Hindlimb muscle (tissue), 1 donor: ENCODE results near the gene DCST2. TPM values are rescaled to one million over a fixed set of nuclear protein-coding genes. Genes with fewer than 3 reads are reported as not detected.

ENCODE experiments used
- DNase-seq: peaks from one replicate; pipeline ENCODE4 v3.0.0-alpha.2; 2013
- polyA plus RNA-seq: library from polyadenylated mRNA; unstranded; fragments of 120-200 nt; gene quantifications from one replicate; pipeline ENCODE4 v1.2.1, GENCODE V29; 2013; ENCODE audit not compliant: insufficient read length

DCST2 gene
- polyA plus RNA-seq, 1 donor, result 2.1 TPM

- DNase-seq, result no peak
Observed at GRCh38 chr1:155026154-155026553, 7.4 kb downstream of the DCST2 start.

DNA sequence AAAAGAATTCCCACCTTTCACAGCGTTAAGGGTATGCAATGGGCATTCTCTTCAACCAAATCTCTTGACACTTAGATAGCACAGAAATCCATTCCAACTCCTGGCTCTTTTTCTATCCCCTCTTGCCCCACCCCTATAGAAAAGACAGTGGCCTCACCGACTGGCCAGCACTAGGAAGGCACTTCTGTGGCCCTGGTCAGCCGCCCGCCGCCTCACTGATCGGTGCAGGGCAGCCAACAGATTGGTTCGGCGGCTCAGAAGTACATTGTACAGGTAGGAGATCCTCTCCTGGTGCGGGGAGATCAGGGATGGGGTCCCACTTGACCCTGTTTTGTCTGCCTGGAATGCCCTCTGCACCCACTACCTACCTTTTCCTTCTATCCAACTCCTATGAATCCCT is 9.3 kb downstream of the DCST2 start:
- DNase-seq, result no peak

- DNase-seq, result no peak
Observed at GRCh38 chr1:155023627-155024026, 10.0 kb downstream of the DCST2 start.

DNA sequence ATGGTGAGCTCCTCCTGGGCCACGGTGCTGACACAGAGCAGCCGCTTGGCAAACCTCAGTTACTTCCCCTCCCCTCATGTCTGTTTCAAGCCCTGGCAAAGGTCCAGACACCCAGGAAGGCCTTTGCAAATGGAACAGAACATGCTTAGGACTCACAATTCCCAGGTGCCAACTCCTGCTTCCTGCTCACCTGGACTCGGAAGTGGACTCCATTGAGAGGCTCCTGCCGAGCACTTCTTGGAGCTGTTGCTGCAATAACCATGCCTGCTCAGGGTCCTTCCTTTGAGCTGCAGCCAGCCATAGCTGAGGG is 10.7 kb downstream of the DCST2 start:
- DNase-seq, result no peak

DNA sequence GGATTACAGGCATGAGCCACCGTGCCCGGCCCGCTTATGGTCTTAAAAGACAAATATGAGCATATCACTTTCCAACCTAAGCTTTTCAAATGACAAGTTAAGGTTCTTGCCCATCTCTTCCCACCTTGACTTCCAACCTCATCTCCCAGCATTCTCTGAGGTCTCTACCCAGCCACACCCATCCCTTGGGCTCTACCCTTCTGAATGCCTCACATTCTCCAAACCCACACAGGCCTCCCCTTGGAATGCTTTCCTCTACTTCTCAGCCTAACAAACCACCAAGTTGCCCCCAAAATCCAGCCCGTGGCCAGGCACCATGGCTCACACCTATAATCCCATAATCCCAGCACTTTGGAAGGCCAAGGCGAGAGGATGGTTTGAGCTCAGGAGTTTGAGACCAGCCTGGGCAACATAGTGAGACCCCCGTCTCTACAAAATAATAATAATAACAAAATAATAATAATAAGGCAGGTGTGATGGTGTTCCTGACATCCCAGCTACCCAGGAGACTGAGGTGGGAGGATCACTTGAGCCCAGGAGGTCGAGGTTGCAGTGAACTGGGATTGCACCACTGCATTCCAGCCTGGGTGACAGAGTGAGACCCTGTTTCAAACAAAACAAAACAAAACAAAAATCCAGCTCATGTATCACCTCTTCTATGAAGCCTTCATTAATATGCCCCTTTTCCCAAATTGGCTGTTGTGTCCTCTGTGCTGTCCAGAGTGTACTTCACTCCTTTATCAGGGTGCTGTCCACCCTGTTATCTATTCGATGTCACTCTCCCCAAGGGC is 11.2 kb downstream of the DCST2 start:
- DNase-seq, result no peak

- no peak for DNase-seq
Observed at GRCh38 chr1:155019377-155020245, 14.0 kb downstream of the DCST2 start.

DNA sequence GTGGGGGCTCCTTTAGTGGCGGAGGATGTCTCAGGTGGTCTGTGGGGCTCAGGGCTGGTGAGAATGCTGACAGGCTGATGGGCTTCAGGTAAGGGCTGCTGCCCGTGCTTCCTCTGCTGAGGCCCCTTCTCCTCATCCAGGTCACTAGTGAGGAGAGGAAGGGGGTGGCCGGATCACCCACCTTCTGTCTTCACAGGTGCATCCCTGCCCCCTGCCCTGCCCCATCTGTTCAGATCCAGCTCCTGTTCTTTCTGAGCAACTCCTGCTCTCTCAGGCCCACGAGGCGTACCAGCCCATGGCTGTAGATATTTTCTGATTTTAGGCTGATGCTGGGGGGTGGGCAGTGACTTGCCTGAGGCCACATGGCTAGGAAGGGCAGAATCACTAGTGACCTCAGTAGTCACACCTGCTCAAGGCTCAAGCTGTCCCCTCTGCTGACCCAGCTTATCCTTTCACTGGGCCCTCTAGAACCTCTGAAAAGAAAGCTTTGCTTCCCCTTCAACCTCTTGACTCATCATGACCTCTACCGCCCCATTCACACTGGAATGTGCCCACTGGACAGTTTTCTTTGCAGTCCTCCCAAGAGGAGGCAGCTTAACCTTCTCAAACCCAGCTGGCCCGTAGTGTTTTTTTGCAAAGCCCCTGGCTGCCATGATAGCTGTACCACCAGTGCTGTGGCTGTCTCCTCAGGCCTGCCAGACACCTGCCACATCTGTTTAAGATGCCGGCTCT is 14.8 kb downstream of the DCST2 start:
- DNase-seq, result no peak

DNA sequence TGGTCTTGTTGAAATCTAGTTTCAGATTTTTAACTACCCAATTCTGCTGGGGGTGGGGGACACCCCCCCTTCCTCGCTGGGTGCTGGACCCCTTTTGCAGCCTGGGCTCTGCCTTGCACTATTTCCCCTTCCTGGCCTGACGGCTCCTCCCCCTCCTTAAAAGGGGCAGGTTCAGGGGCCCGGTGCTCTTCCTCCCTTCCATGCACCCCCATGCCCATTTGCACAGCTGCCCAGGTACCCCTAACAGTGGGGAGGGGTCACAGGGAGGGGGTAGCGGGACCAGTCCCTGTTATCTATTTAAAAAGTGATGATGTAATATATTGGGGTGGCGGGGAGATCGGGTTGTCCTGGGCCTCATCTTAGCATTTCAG is 15.7 kb downstream of the DCST2 start:
- DNase-seq, result no peak

DNA sequence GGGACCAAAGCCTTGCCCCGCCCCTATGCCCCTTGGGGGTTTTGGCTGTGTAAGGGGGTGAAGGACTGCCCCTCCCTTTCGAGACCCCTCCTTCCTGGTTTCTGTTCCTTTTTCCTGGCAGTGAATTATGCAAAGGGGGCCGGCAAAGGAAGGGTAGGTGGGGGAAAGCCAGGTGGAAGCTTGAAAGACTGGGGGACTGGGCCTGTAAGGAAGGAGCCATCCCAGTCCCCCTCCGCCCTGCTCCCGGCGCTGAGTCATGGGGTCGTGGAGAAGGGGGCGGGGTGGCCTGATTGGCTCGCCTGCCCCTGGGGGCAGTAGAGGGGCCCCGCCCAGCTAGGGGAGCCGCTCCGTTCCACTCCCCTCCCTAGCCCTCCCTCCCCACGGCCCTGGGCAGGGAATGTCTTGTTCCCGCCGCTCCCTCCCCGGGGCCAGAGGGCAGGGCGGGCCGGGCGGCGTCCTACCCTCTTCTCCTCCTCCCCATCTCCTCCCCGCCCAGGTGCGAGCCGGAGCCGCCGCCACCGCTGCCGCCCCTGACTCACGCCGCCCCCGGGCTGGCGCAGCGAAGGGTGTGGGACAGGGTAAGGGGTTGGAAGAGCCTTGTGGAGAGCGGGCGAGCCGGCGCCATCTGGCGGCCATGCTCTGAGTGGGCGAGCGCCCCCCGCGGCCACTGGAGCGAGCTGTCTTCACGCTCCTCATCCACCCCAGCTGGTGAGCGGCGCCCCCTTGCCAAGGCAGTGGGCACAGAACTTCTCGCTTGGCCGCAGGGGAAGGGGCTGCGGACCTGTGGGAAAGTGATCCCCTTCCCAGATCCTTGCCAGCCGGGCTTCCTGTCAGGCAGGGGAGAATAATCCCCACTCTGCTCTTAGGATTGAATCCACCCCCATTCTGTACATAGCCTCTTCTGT is 16.3 kb downstream of the DCST2 start:
- DNase-seq, result peak; percentile 88

DNA sequence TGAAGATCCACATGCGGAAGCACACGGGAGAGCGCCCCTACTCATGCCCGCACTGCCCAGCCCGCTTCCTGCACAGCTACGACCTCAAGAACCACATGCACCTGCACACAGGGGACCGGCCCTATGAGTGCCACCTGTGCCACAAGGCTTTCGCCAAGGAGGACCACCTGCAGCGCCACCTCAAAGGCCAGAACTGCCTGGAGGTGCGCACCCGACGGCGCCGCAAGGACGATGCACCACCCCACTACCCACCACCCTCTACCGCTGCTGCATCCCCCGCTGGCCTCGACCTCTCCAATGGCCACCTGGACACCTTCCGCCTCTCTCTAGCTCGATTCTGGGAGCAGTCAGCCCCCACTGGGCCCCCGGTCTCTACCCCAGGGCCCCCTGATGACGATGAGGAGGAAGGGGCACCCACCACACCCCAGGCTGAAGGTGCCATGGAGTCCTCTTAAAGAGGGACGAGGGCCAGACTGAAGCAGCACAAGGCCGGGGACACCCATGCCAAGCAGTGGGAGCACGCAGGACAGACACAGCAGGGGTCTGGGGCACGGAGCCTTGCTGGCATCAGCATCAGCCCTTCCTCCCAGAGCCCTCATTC is 17.2 kb downstream of the DCST2 start:
- DNase-seq, result no peak

GRCh38 chr1:155015527-155016230 is 17.9 kb downstream of the DCST2 start:
- no peak for DNase-seq

DNA sequence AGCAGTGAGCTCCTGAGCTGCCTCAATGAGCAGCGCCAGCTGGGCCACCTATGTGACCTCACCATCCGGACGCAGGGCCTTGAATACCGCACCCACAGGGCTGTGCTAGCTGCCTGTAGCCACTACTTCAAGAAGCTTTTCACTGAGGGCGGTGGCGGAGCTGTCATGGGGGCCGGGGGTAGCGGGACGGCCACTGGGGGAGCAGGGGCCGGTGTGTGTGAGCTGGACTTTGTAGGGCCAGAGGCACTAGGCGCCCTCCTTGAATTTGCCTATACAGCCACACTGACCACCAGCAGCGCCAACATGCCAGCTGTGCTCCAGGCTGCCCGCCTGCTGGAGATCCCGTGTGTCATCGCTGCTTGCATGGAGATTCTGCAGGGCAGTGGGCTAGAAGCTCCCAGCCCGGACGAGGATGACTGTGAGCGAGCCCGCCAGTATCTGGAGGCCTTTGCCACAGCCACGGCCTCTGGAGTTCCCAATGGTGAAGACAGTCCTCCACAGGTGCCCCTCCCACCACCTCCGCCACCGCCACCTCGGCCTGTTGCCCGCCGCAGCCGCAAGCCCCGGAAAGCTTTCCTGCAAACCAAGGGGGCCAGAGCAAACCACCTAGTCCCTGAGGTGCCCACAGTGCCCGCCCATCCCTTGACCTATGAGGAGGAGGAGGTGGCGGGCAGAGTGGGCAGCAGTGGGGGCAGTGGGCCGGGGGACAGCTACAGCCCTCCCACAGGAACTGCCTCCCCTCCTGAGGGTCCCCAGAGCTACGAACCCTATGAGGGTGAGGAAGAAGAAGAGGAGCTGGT is 18.7 kb downstream of the DCST2 start:
- no peak for DNase-seq

DNA sequence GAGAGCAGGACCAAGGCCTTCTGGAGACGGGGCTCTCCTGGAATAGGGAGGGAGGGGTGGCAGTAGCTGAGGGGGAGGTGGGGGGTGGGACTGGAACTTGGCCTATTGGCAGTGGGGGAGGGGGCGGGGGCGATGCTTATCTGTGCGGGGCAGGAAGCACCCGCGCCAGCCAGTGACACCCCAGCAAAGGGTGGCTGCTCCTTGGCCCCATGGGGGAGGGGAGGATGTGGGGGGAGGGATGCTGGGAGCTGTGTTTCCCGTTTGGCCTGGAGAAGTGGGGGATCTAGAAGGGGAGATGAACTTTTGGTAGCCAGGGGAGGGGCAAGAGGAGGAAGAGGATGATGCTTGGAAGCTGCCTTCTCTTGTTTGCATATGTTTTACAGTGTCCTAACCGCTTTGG is 19.9 kb downstream of the DCST2 start:
- no peak for DNase-seq

- DNase-seq, result no peak
Observed at GRCh38 chr1:155012776-155013602, 20.6 kb downstream of the DCST2 start.

DNA sequence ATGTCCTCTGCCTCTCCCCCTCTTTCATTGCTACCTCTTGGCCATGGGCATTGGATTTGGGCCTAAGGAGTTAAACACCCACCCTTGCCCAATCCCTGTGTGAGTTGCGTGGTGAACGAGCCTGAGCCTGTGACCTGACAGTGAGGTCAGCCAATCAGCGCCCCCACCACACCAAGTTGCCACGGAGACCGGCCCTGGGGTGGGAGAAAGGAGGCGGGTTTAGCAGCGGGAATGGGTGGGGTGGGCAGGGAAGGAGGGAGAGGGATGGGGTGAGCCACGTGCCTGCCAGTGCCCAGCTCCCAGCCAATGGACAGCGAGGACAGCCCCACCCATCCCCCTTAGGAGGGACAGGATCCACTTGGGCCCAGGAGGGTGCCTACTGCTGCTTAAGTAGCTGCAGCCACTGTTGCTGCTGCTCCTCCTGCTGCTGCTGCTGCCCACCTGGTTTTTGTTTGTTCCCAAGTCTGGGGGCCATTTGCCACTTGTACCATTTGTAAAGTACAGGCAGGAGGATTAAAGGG is 21.5 kb downstream of the DCST2 start:
- no peak for DNase-seq

GRCh38 chr1:155011437-155012025 is 22.1 kb downstream of the DCST2 start:
- no peak for DNase-seq

DNA sequence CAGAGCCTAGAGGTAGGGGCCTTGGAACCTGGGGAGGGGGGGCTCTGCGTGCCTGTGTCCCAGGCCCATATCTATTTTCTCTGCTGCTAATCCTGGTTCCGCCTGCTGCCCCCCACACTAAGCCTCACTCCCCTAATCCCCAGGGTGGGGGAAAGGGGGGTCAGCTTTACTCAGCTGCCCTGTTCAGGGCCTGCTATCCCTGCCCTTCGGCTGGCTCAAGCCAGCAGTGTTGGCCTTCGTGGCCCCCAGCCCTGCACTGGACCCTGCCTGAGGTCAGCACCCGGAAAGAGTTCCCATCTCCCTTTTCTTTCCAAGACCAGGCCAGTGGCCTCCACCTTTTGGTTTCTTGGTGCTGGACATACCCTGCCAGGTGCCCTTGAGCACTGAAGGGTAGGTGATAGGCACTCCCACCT is 22.6 kb downstream of the DCST2 start:
- no peak for DNase-seq

DNA sequence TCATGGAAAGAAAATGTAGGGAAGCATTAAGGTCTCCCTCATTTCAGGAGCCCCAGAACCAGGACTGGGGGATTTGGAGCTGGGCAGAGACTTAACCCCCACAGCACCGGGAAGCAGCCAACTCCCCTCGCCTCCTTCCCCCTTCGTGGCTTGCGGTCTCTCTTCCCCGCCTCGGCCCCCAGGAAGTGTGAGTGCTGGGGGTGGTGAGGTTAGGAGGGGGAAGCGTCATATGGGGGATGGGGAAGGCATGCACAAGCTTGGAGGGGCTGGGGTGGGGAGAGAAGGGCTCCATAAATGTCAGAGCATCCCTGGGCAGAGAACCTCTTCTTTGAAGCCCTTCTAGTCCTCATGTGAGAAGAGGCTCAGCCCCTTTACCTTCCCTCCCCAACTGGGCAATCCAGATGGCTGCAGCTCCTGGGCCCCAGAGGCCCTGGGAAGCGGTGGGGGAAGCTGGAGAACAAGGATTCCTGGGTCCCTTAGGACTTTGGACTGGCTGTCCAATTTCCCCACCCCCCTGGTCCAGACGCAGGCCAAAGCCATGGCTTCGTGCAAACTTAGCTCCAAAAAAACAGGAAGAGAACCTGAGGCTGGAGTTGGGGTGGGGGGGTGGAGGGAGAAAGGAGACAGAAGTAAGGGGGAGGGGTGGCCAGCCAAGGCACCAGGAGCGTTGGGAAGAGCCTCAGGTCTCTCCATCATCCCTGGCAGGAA is 23.2 kb downstream of the DCST2 start:
- DNase-seq, result no peak
